Calu3 (cell line): ENCODE measurements around the gene JSRP1. TPM values are rescaled to one million over a fixed set of nuclear protein-coding genes. Genes with fewer than 3 reads are reported as not detected.
A peak's percentile ranks its signal among the peaks of the same experiment; 100 is the strongest.

Source experiments
- BruUV-seq: library from RNA; stranded (reverse); fragments of 400-500 nt; replicated peaks from 2 replicates; lab custom pipeline; 2021; lab: Mats Ljungman, UMichigan
- CTCF ChIA-PET: fragments of 300-600 bp; sonication (Branson Sonifier 250); formaldehyde crosslinking; loops from one replicate; lab custom pipeline; 2022; ENCODE audit warnings: antibody characterized with exemption; lab: Charles Lee
- DNase-seq: peaks from one replicate; pipeline ENCODE4 v3.0.0; 2022
- H3K27ac Mint-ChIP-seq: one replicate; pipeline ENCODE4 v1.8.0; 2022; ENCODE audit warnings: mixed read lengths; ENCODE audit not compliant: unreplicated experiment
- H3K27me3 Mint-ChIP-seq: one replicate; pipeline ENCODE4 v1.8.0; 2022; ENCODE audit warnings: mixed read lengths; ENCODE audit not compliant: unreplicated experiment
- H3K36me3 Mint-ChIP-seq: one replicate; pipeline ENCODE4 v1.8.0; 2022; ENCODE audit warnings: mild to moderate bottlenecking, moderate library complexity, mixed read lengths; ENCODE audit not compliant: insufficient read depth, unreplicated experiment
- H3K4me1 Mint-ChIP-seq: one replicate; pipeline ENCODE4 v1.8.0; 2022; ENCODE audit warnings: mild to moderate bottlenecking, low read depth, mixed read lengths; ENCODE audit not compliant: unreplicated experiment
- H3K4me3 Mint-ChIP-seq: one replicate; pipeline ENCODE4 v1.8.0; 2022; ENCODE audit warnings: mild to moderate bottlenecking, low read depth, moderate library complexity, mixed read lengths; ENCODE audit not compliant: unreplicated experiment
- H3K9me3 Mint-ChIP-seq: one replicate; pipeline ENCODE4 v1.8.0; 2022; ENCODE audit warnings: low read depth, mixed read lengths; ENCODE audit not compliant: unreplicated experiment
- CTCF ChIP-seq: fragments of 200-600 bp; IDR thresholded peaks from one replicate; pipeline ENCODE4 v1.8.0; 2022; ENCODE audit warnings: antibody characterized with exemption; ENCODE audit not compliant: unreplicated experiment
- intact Hi-C: fragments of 100-400 bp; cut with micrococcal nuclease; formaldehyde crosslinking; loops from one replicate; pipeline ENCODE4 v1.10.0; 2022; ENCODE audit not compliant: unreplicated experiment
- total RNA-seq: library from RNA; stranded (reverse); gene quantifications from 2 replicates; pipeline ENCODE4 v1.2.3, GENCODE V29; 2022

JSRP1 gene
- total RNA-seq, 1 experiment from 2014 or later = 0.73 TPM

GRCh38 chr19:2254064-2254872 lies 1.9 kb downstream of the JSRP1 start:
- Mint-ChIP-seq H3K4me1 (no peaks in the 10 kb centered on the region), H3K27me3 (no peaks in the 10 kb centered on the region), H3K36me3 (peaks cover 18% of the 10 kb centered on the region), H3K9me3 (no peaks in the 10 kb centered on the region), H3K27ac (no peak overlapping the region), H3K4me3 (no peak overlapping the region)
- intact Hi-C loops = no loop called here
- TF ChIP-seq CTCF = no peak
- BruUV-seq = no TSS peak
- no peak for DNase-seq
- CTCF ChIA-PET = interaction anchor here (0.9 kb wide), 1 partner anchor 15 kb away, joined by 3 read pairs; no protein-coding TSS in a partner anchor

DNA sequence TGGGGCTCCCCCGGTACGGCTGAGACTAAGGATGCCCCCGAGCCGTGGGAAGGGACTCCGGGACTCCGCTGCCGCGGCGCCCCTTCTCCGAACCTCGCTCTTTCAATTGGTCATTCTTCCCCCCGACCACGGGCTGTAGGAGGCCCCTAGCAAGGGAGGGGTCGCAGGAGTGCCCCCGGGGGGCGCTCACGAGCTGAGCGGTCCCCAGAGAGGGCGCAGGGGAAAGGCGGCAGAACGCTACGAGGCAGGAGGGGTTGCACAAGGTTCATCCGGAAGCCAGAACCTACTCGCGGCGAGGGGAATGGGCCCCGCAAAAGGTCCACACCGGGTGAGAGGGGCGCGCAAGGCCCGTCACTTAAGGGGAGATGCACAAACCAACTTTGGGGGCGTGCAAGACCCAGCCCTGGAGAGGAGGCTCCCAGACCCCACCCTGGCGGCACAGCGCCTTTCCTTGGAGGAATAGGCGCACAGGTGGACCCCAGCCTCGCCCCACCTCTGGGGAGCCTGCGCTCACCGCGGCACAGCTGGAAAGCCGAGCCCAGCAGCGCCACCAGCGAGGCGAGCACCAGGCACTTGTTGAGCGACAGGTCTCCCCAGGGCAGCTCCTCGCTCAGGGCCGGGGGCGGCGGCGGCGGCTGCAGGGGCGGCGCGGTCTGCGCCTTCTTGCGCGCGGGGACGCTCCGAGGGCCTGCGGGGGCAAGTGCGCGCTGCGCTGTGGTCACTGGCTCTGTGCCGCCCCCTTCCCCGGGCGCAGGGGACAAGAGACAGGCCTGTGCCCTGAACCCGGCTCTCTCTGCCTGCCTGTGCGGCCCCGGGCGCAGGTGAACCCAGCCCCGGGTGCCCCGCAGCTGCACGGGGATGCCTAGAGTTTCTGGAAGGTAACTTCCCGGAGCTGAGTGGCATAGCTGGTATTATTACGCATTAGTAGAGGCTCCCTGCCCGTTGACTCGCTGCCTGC lies 2.8 kb downstream of the JSRP1 start:
- TF ChIP-seq CTCF = no peak
- peaks cover 22% of the 10 kb centered on the region for H3K36me3 Mint-ChIP-seq
- H3K27me3 Mint-ChIP-seq = no peaks in the 10 kb centered on the region
- DNase-seq = no peak
- no TSS peak for BruUV-seq
- H3K9me3 Mint-ChIP-seq = no peaks in the 10 kb centered on the region
- H3K4me3 Mint-ChIP-seq = peak overlapping the region; percentile 16
- intact Hi-C loops = no loop called here
- H3K4me1 Mint-ChIP-seq = no peaks in the 10 kb centered on the region
- CTCF ChIA-PET = no interaction called here
- no peak overlapping the region for H3K27ac Mint-ChIP-seq

- no peaks in the 10 kb centered on the region for H3K9me3 Mint-ChIP-seq
- no peaks in the 10 kb centered on the region for H3K4me1 Mint-ChIP-seq
- intact Hi-C loops = no loop called here
- no TSS peak for BruUV-seq
- H3K27me3 Mint-ChIP-seq = no peaks in the 10 kb centered on the region
- H3K36me3 Mint-ChIP-seq = peaks cover 22% of the 10 kb centered on the region
- H3K4me3 Mint-ChIP-seq = peak overlapping the region; percentile 16
- CTCF ChIA-PET = no interaction called here
- no peak for DNase-seq
- TF ChIP-seq CTCF = no peak
- no peak overlapping the region for H3K27ac Mint-ChIP-seq
Measured at GRCh38 chr19:2252797-2253105, 3.5 kb downstream of the JSRP1 start.

DNA sequence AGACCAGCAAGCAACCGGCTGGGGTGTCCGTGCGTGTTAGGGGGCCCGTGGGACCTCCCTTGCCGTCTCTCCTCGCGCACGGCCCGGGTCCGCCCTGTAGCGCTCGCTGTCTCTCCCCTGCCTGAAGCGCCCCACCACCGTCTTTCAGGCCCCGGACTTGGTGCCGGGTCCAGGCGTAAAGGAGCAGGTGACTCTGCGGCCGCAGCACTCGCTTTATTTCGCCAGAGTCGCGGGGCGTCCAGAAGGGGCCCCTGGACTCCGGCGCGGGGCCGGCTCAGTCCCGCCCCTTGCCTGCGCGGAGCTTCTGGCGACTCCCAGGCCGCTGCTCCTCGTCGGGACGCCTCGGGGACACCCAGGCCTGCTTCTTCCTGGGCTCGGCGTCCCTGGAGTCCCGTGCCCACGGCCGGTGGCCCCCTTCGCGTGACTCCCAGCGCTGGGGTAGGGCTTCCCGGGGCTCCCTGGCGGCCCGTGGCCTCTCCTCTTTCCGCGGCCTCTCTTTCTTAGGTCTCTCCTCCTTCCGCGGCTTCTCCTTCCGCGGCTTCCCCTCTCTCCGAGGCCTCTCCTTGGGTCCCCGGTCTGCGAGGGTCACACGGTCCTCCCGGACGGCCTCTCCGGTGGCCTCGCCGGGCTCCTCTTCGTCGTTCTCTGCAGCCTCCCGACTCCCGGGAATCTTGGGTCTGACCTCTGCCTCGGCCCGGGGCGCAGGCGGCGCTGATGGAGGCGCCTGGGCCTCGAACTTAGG lies 4.0 kb downstream of the JSRP1 start:
- no peak for TF ChIP-seq CTCF
- intact Hi-C loops = no loop called here
- peaks cover 22% of the 10 kb centered on the region for H3K36me3 Mint-ChIP-seq
- CTCF ChIA-PET = no interaction called here
- no peak for DNase-seq
- peak overlapping the region; percentile 16 for H3K4me3 Mint-ChIP-seq
- H3K4me1 Mint-ChIP-seq = no peaks in the 10 kb centered on the region
- no peaks in the 10 kb centered on the region for H3K9me3 Mint-ChIP-seq
- H3K27me3 Mint-ChIP-seq = no peaks in the 10 kb centered on the region
- H3K27ac Mint-ChIP-seq = no peak overlapping the region
- BruUV-seq = no TSS peak
